HepG2 (cell line): ENCODE results near the gene COMT. TPM values are rescaled to one million over a fixed set of nuclear protein-coding genes. Genes with fewer than 3 reads are reported as not detected.

Source experiments
- ATAC-seq: fragments of 200-7000 bp; cut with Tn5 transposase; 3 replicates; pipeline ENCODE4 v1.9.1; 2020; ENCODE audit warnings: mild to moderate bottlenecking, moderate library complexity
- BruUV-seq: library from RNA; stranded (reverse); fragments of 400-500 nt; replicated peaks from 2 replicates; lab custom pipeline; 2021; lab: Mats Ljungman, UMichigan
- CTCF ChIA-PET: fragments of 300-600 bp; formaldehyde crosslinking; extraction: SDS; loops from one replicate; lab custom pipeline; 2021; ENCODE audit warnings: low total read pairs, inconsistent platforms, low intra/inter-chr PET ratio; lab: Yijun Ruan, JAX
- POLR2A ChIA-PET: fragments of 350-600 bp; sonication (Branson Sonifier 250); formaldehyde crosslinking; loops from one replicate; lab custom pipeline; 2020; ENCODE audit warnings: antibody characterized with exemption, inconsistent platforms; lab: Yijun Ruan, JAX
- DNase-seq: peaks from one replicate; pipeline ENCODE4 v3.0.0-alpha.2; 2015; ENCODE audit warnings: low spot score
- FAIRE-seq: peaks from 3 replicates; lab custom pipeline; 2011; peaks lifted over from hg19 to GRCh38; lab: Jason Lieb, UNC
- H2AFZ ChIP-seq: one replicate; pipeline ENCODE4 v1.6.1; 2011; ENCODE audit warnings: low read length, inconsistent platforms
- H3K27ac ChIP-seq: fragments of 300-600 bp; 3 replicates; pipeline ENCODE4 v1.8.0; 2011; ENCODE audit warnings: mixed run types, mild to moderate bottlenecking, mixed read lengths, low read length, inconsistent platforms; ENCODE audit not compliant: insufficient read depth; ENCODE audit errors: extremely low read length
- H3K27me3 ChIP-seq, 2 experiments: fragments of 200-600 bp in 1 of 2; 2 replicates in 1 of 2; 3 replicates in 1 of 2; pipeline versions ENCODE4 v1.6.0 to v1.8.0; 2011; ENCODE audit warnings: low read length in 2 of 2, mild to moderate bottlenecking in 2 of 2, moderate library complexity in 2 of 2, inconsistent platforms in 1 of 2; ENCODE audit not compliant: insufficient read depth in 2 of 2, control insufficient read depth in 1 of 2
- H3K36me3 ChIP-seq, 2 experiments: fragments of 200-600 bp in 1 of 2; replicated peaks in 1 of 2; 2 replicates in 1 of 2; 3 replicates in 1 of 2; pipeline versions ENCODE4 v1.5.1 to v1.8.0; 2011; ENCODE audit warnings: low read length in 2 of 2, inconsistent platforms in 1 of 2; ENCODE audit not compliant: insufficient read depth in 2 of 2, control insufficient read depth in 1 of 2
- H3K4me1 ChIP-seq: 2 replicates; pipeline ENCODE4 v1.5.1; 2012; ENCODE audit warnings: low read length, inconsistent platforms; ENCODE audit not compliant: insufficient read depth
- H3K4me2 ChIP-seq: 2 replicates; pipeline ENCODE4 v1.6.0; 2011; ENCODE audit warnings: low read depth, low read length, inconsistent platforms
- H3K4me3 ChIP-seq, 3 experiments: fragments of 200-600 bp in 1 of 3; sonication (generic), shearing (Covaris generic) in 1 of 3; replicated peaks in 1 of 3; 2 replicates each; pipeline ENCODE4 v1.5.1; 2011 to 2016; ENCODE audit warnings: low read length in 3 of 3, inconsistent platforms in 2 of 3, low read depth in 2 of 3, mild to moderate bottlenecking in 2 of 3, control low read depth in 1 of 3, mixed read lengths in 1 of 3; ENCODE audit not compliant: insufficient read depth in 1 of 3
- H3K79me2 ChIP-seq: one replicate; pipeline ENCODE4 v1.6.1; 2011; ENCODE audit warnings: low read length, inconsistent platforms; ENCODE audit not compliant: insufficient read depth
- H3K9ac ChIP-seq: 2 replicates; pipeline ENCODE4 v1.6.0; 2011; ENCODE audit warnings: mild to moderate bottlenecking, low read depth, low read length, inconsistent platforms; ENCODE audit not compliant: insufficient read depth
- H3K9me3 ChIP-seq: 2 replicates; pipeline ENCODE4 v1.5.1; 2012; ENCODE audit warnings: mild to moderate bottlenecking, low read length
- H4K20me1 ChIP-seq: 2 replicates; pipeline ENCODE4 v1.6.0; 2011; ENCODE audit warnings: inconsistent platforms, mild to moderate bottlenecking, low read length, moderate library complexity; ENCODE audit not compliant: insufficient read depth
- ATF2 ChIP-seq: sonication (generic); formaldehyde crosslinking; IDR thresholded peaks from 2 replicates; pipeline ENCODE4 v1.4.0; 2020; ENCODE audit warnings: missing genetic modification reagents
- ATF3 ChIP-seq: sonication (generic); formaldehyde crosslinking; IDR thresholded peaks from 2 replicates; pipeline ENCODE4 v1.4.0; 2020; ENCODE audit warnings: missing genetic modification reagents
- CBX2 ChIP-seq, 2 experiments: fragments of 200-600 bp in 1 of 2; sonication (generic); formaldehyde crosslinking in 1 of 2; IDR thresholded peaks; 2 replicates each; pipeline versions ENCODE4 v1.7.0 to v1.8.1; 2018 to 2022; ENCODE audit warnings: low read depth in 2 of 2, low read length in 1 of 2, mild to moderate bottlenecking in 1 of 2, missing genetic modification reagents in 1 of 2
- ELF1 ChIP-seq: sonication (generic); formaldehyde crosslinking; IDR thresholded peaks from 2 replicates; pipeline ENCODE4 v1.4.0; 2020; ENCODE audit warnings: missing genetic modification reagents
- FOXK1 ChIP-seq: sonication (generic); formaldehyde crosslinking; IDR thresholded peaks from 2 replicates; pipeline ENCODE4 v1.4.0; 2020; ENCODE audit warnings: low read depth, missing genetic modification reagents, borderline replicate concordance
- GATA4 ChIP-seq: sonication (generic); IDR thresholded peaks from 2 replicates; pipeline ENCODE4 v1.6.1; 2016; ENCODE audit warnings: antibody characterized with exemption, low read depth, borderline replicate concordance
- KLF12 ChIP-seq: sonication (generic); formaldehyde crosslinking; IDR thresholded peaks from 2 replicates; pipeline ENCODE4 v1.4.0; 2020; ENCODE audit warnings: missing genetic modification reagents, borderline replicate concordance
- MED1 ChIP-seq: sonication (generic); formaldehyde crosslinking; IDR thresholded peaks from 2 replicates; pipeline ENCODE4 v1.4.0; 2020; ENCODE audit warnings: missing genetic modification reagents
- POLR2A ChIP-seq, 2 experiments: IDR thresholded peaks; 2 replicates each; pipeline ENCODE4 v1.6.1; 2011; ENCODE audit warnings: low read depth in 2 of 2, low read length in 2 of 2, mild to moderate bottlenecking in 1 of 2, moderate library complexity in 1 of 2; ENCODE audit not compliant: insufficient read depth in 1 of 2
- ZNF180 ChIP-seq: sonication (generic); formaldehyde crosslinking; IDR thresholded peaks from 2 replicates; pipeline ENCODE4 v1.4.0; 2020; ENCODE audit warnings: low read depth, missing genetic modification reagents, borderline replicate concordance
- ZNF34 ChIP-seq: sonication (generic); formaldehyde crosslinking; IDR thresholded peaks from 2 replicates; pipeline ENCODE4 v1.4.0; 2020; ENCODE audit warnings: mild to moderate bottlenecking, missing genetic modification reagents, borderline replicate concordance
- ZNF614 ChIP-seq: IDR thresholded peaks from 2 replicates; pipeline ENCODE4 v1.6.1; 2018; ENCODE audit warnings: missing biosample characterization, missing genetic modification reagents, inconsistent platforms, borderline replicate concordance
- ZXDC ChIP-seq: sonication (generic); formaldehyde crosslinking; IDR thresholded peaks from 2 replicates; pipeline ENCODE4 v1.5.0; 2020; ENCODE audit warnings: mild to moderate bottlenecking, missing genetic modification reagents
- WGBS: methylation state at CpG from one replicate; pipeline ENCODE4 v1.1.6; 2017; ENCODE audit warnings: low lambda C conversion rate; 5-methylcytosine and 5-hydroxymethylcytosine counted together
- in situ Hi-C: cut with HindIII; loops from 2 replicates; pipeline ENCODE4 v1.10.0; 2017; ENCODE audit warnings: low pct_unique_long_range_greater_than_20kb; ENCODE audit not compliant: extremely low pct_ligation_motif_present
- intact Hi-C: fragments of 100-400 bp; cut with micrococcal nuclease; formaldehyde crosslinking; loops from one replicate; pipeline ENCODE4 v1.10.0; 2022; ENCODE audit not compliant: unreplicated experiment
- polyA plus RNA-seq, 8 experiments: library from polyadenylated mRNA; depleted of rRNA in 3 of 8; stranded (reverse) in 7 of 8; unstranded in 1 of 8; fragments of >200 nt; fragmentation: Illumina TruSeq in 4 of 8; extraction: Trizol in 4 of 8; gene quantifications; 2 replicates each; pipeline versions ENCODE4 v1.2.1 to v1.2.3, GENCODE V29; 2011 to 2016; ENCODE audit warnings: low read depth in 4 of 8, missing spikeins in 1 of 8, mixed read lengths in 1 of 8; ENCODE audit not compliant: insufficient read depth in 1 of 8
- total RNA-seq, 5 experiments: library from RNA; depleted of rRNA; stranded (reverse); fragments of >200 nt; fragmentation: Illumina TruSeq; extraction: Trizol; gene quantifications; 2 replicates each; pipeline ENCODE4 v1.2.3, GENCODE V29; 2016; ENCODE audit warnings: low read depth in 1 of 5

COMT gene
- total and polyA plus RNA-seq, 2 of the 13 experiments (the other 11 are each of a cell fraction or from before 2014, with no cell fraction given): 156 to 162 TPM

- FAIRE-seq: no peak
- peaks cover 52% of the 10 kb centered on the region for H3K79me2 ChIP-seq
- 38% methylated on average over 11 of the region's 11 CpGs for WGBS
- no peaks in the 10 kb centered on the region for H4K20me1 ChIP-seq
- in situ Hi-C loops (no loop called here), intact Hi-C loops (no loop called here)
- H3K4me3 ChIP-seq: peak overlapping the region; percentile 68 to 92 (median 89)
- H3K9me3 ChIP-seq: no peaks in the 10 kb centered on the region
- H3K27ac ChIP-seq: peak overlapping the region; percentile 93
- ATAC-seq: peak; percentile 10; the same call in 1 of the 3 replicates
- peak; percentile 64 for DNase-seq
- H3K9ac ChIP-seq: peak overlapping the region; percentile 96
- CTCF ChIA-PET: no interaction called here
- H3K27me3 ChIP-seq: no peaks in the 10 kb centered on the region; a peak in 1 of 5 replicates
- BruUV-seq: no TSS peak
- H3K4me1 ChIP-seq: peaks cover 75% of the 10 kb centered on the region
- POLR2A ChIA-PET: interaction anchor here (0.6 to 3.5 kb wide), 9 partner anchors 9 to 652 kb away, joined by 3 to 56 read pairs (median 5); partner anchors contain the start of genes CLTCL1, GNB1L and RTL10
- peak overlapping the region; percentile 99 for H3K4me2 ChIP-seq
- no peak overlapping the region for H2AFZ ChIP-seq
- H3K36me3 ChIP-seq: no peaks in the 10 kb centered on the region; a peak in 1 of 5 replicates
- TF ChIP-seq CBX2 (IDR thresholded peaks at IDR 0.05; ENCODE audit: low read depth, low read length): no peak
- no peak for TF ChIP-seq CBX2 (CRISPR knock-in tag; IDR thresholded peaks at IDR 0.05; ENCODE audit: low read depth)
- no peak for TF ChIP-seq GATA4
- peak; percentile 21; the same call in 1 of the 2 replicates for TF ChIP-seq ZXDC (CRISPR knock-in tag)
- TF ChIP-seq POLR2A (IDR thresholded peaks at IDR 0.05; ENCODE audit: insufficient read depth in 1 of 2, low read depth in 2 of 2, low read length in 2 of 2): peak; percentile 16 to 48; a peak in 1 of 4 replicates
- 0 out of 2 replicates have a peak, but pooled peaks have one; percentile 1 for TF ChIP-seq MED1 (CRISPR knock-in tag)
- TF ChIP-seq ZNF180: no peak
- no peak for TF ChIP-seq ZNF614 (CRISPR knock-in tag)
- TF ChIP-seq ATF3 (CRISPR knock-in tag): peak; percentile 71
- TF ChIP-seq ELF1 (CRISPR knock-in tag): peak; percentile 46; the same call in 1 of the 2 replicates
- TF ChIP-seq KLF12: no peak
- 0 out of 2 replicates have a peak, but pooled peaks have one; percentile 39 for TF ChIP-seq ZNF34 (CRISPR knock-in tag)
- TF ChIP-seq ATF2 (CRISPR knock-in tag): 0 out of 2 replicates have a peak, but pooled peaks have one; percentile 47
- 0 out of 2 replicates have a peak, but pooled peaks have one; percentile 16 for TF ChIP-seq FOXK1 (CRISPR knock-in tag)
These were observed 1.8 kb downstream of the COMT start for GRCh38 chr22:19943082-19944026.
